Caco-2 (cell line): ENCODE results near the gene MARS2. TPM values are rescaled to one million over a fixed set of nuclear protein-coding genes. Genes with fewer than 3 reads are reported as not detected.
"Not testable (repeated sequence)": the region's sequence is repeated elsewhere in the genome, so short reads cannot be mapped to it uniquely, and the experiment has no call there.

ENCODE experiments used
- BruUV-seq: library from RNA; stranded (reverse); fragments of 400-500 nt; replicated peaks from 2 replicates; lab custom pipeline; 2021; lab: Mats Ljungman, UMichigan
- CTCF ChIA-PET: fragments of 300-600 bp; sonication (Branson Sonifier 250); formaldehyde crosslinking; loops from one replicate; lab custom pipeline; 2022; ENCODE audit warnings: antibody characterized with exemption; lab: Charles Lee
- POLR2A ChIA-PET: fragments of 300-600 bp; sonication (Branson Sonifier 250); formaldehyde crosslinking; loops from one replicate; lab custom pipeline; 2022; ENCODE audit warnings: antibody characterized with exemption; lab: Charles Lee
- DNase-seq, 2 experiments: peaks; one replicate each; pipeline versions ENCODE4 v3.0.0 to v3.0.0-alpha.2; 2020 to 2022
- H3K27me3 ChIP-seq: replicated peaks from 2 replicates; pipeline ENCODE4 v1.6.0; 2011; ENCODE audit warnings: low read length; ENCODE audit not compliant: control insufficient read depth, insufficient read depth
- H3K36me3 ChIP-seq: 2 replicates; pipeline ENCODE4 v1.5.1; 2011; ENCODE audit warnings: low read length; ENCODE audit not compliant: control insufficient read depth, insufficient read depth
- H3K4me1 ChIP-seq: fragments of 250-450 bp; sonication (Bioruptor Pico); 2 replicates; pipeline ENCODE4 v1.5.1; 2020; ENCODE audit warnings: mild to moderate bottlenecking
- H3K4me3 ChIP-seq: 2 replicates; pipeline ENCODE4 v1.5.1; 2011; ENCODE audit warnings: low read depth, mild to moderate bottlenecking, control low read depth, low read length
- H3K9me3 ChIP-seq: fragments of 250-450 bp; sonication (Bioruptor Pico); 2 replicates; pipeline ENCODE4 v1.5.1; 2020; ENCODE audit warnings: mild to moderate bottlenecking, moderate library complexity
- H3K27ac Mint-ChIP-seq: one replicate; pipeline ENCODE4 v1.8.0; 2022; ENCODE audit warnings: mixed read lengths; ENCODE audit not compliant: unreplicated experiment
- H3K27me3 Mint-ChIP-seq: one replicate; pipeline ENCODE4 v1.8.0; 2022; ENCODE audit warnings: mixed read lengths; ENCODE audit not compliant: insufficient read depth, unreplicated experiment
- H3K36me3 Mint-ChIP-seq: one replicate; pipeline ENCODE4 v1.8.0; 2022; ENCODE audit warnings: mild to moderate bottlenecking, mixed read lengths; ENCODE audit not compliant: insufficient read depth, unreplicated experiment
- H3K4me1 Mint-ChIP-seq: one replicate; pipeline ENCODE4 v1.8.0; 2022; ENCODE audit warnings: low read depth, mixed read lengths; ENCODE audit not compliant: unreplicated experiment
- H3K4me3 Mint-ChIP-seq: one replicate; pipeline ENCODE4 v1.8.0; 2022; ENCODE audit warnings: mild to moderate bottlenecking, moderate library complexity, mixed read lengths; ENCODE audit not compliant: unreplicated experiment
- H3K9me3 Mint-ChIP-seq: one replicate; pipeline ENCODE4 v1.8.0; 2022; ENCODE audit warnings: mixed read lengths; ENCODE audit not compliant: unreplicated experiment
- intact Hi-C: fragments of 100-400 bp; cut with micrococcal nuclease; formaldehyde crosslinking; loops from one replicate; pipeline ENCODE4 v1.10.0; 2022; ENCODE audit not compliant: unreplicated experiment
- total RNA-seq: library from RNA; stranded (reverse); gene quantifications from 2 replicates; pipeline ENCODE4 v1.2.3, GENCODE V29; 2022
- TF ChIP-seq, protein P1 (sequence below), 2 experiments: fragments of 200-600 bp in 1 of 2; IDR thresholded peaks; 1 replicate in 1 of 2; 2 replicates in 1 of 2; pipeline versions ENCODE4 v1.5.1 to v1.8.0; 2011 to 2022; ENCODE audit warnings: antibody characterized with exemption in 1 of 2, control low read depth in 1 of 2, inconsistent platforms in 1 of 2, low read depth in 1 of 2, low read length in 1 of 2, mild to moderate bottlenecking in 1 of 2, moderate library complexity in 1 of 2; ENCODE audit not compliant: insufficient read depth in 1 of 2, severe bottlenecking in 1 of 2, unreplicated experiment in 1 of 2

The MARS2 gene
- total RNA-seq, 1 experiment from 2014 or later = 13.1 TPM

DNA sequence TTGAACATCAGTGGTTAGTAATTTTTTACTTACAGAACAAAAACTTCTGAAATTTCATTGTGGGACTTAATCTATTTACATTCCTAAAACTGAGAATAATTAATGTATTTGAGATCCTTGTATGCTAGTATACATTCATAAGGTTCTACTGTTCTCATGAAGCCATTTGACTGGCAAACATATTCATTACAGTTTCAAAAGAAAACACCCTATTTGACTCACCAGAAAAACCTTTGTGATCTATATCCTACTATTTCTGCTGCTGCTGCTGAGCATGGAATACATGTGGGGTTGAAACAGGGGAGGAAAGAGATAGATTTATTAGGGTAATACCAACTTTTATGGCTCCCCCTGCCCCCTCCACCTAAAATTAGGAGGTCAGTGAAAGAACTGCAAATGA, 21.8 kb downstream of the MARS2 start:
- intact Hi-C loops = no loop called here
- Mint-ChIP-seq H3K4me1 (no peaks in the 10 kb centered on the region), H3K27ac (no peak overlapping the region), H3K27me3 (no peaks in the 10 kb centered on the region), H3K9me3 (peaks cover 9% of the 10 kb centered on the region), H3K36me3 (no peaks in the 10 kb centered on the region), H3K4me3 (no peak overlapping the region)
- TF ChIP-seq, protein P1, sequence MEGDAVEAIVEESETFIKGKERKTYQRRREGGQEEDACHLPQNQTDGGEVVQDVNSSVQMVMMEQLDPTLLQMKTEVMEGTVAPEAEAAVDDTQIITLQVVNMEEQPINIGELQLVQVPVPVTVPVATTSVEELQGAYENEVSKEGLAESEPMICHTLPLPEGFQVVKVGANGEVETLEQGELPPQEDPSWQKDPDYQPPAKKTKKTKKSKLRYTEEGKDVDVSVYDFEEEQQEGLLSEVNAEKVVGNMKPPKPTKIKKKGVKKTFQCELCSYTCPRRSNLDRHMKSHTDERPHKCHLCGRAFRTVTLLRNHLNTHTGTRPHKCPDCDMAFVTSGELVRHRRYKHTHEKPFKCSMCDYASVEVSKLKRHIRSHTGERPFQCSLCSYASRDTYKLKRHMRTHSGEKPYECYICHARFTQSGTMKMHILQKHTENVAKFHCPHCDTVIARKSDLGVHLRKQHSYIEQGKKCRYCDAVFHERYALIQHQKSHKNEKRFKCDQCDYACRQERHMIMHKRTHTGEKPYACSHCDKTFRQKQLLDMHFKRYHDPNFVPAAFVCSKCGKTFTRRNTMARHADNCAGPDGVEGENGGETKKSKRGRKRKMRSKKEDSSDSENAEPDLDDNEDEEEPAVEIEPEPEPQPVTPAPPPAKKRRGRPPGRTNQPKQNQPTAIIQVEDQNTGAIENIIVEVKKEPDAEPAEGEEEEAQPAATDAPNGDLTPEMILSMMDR (IDR thresholded peaks at IDR 0.05; ENCODE audit: insufficient read depth in 1 of 2, low read depth in 1 of 2, low read length in 1 of 2, severe bottlenecking in 1 of 2, unreplicated experiment in 1 of 2) = no peak
- Histone ChIP-seq H3K36me3 (no peaks in the 10 kb centered on the region), H3K9me3 (no peaks in the 10 kb centered on the region), H3K4me1 (no peaks in the 10 kb centered on the region), H3K4me3 (no peak overlapping the region), H3K27me3 (no peaks in the 10 kb centered on the region)
- no peak for DNase-seq
- CTCF ChIA-PET = interaction anchor here (0.6 kb wide), 2 partner anchors 593 to 1382 kb away, joined by 3 to 5 read pairs; no protein-coding TSS in a partner anchor
- BruUV-seq = no TSS peak
- POLR2A ChIA-PET = no interaction called here

DNA sequence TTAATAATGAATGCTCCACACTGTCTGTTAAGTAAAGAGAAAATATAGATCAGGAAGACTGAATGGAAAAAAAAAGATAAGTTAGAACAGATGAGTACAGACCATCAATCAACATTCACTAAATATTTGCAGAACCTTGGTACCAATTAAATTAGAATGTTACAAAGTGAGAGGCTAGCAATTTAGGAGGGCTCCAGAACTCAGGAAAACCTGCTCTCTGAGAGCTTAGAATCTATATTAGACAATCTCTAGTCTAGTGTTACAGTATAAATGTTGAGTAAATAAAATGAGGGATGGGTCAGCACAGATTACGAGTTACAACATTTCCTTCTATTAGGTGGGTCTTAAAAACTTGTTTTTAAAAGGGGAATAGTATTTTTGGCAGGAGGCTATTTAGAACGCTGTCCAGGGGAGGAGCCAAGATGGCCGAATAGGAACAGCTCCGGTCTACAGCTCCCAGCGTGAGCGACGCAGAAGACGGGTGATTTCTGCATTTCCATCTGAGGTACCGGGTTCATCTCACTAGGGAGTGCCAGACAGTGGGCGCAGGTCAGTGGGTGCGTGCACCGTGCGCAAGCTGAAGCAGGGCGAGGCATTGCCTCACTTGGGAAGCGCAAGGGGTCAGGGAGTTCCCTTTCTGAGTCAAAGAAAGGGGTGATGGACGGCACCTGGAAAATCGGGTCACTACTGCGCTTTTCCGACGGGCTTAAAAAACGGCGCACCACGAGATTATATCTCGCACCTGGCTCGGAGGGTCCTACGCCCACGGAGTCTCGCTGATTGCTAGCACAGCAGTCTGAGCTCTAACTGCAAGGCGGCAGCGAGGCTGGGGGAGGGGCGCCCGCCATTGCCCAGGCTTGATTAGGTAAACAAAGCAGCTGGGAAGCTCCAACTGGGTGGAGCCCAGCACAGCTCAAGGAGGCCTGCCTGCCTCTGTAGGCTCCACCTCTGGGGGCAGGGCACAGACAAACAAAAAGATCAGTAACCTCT, 23.7 kb downstream of the MARS2 start:
- CTCF ChIA-PET, H3K4me1 Mint-ChIP-seq, POLR2A ChIA-PET: not testable (repeated sequence)

DNA sequence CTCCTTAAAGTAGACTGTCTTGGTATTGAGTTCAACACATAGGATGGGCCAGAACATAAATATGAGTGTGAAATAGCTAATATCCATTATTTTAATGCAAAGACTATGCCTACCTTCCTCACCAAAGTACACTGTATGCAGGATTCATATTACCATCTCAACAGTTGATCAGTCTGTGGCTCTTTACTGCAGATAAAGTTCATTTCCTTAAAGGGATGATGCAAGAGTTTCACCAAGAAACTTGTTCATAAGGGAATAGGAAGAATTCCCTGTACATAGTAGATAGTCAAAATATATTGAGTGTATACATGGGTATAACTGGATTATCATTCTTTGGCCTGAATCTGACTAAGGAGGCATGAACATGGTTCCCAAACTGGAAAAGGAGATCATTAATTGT, 35.0 kb downstream of the MARS2 start:
- Histone ChIP-seq H3K4me3 (no peak overlapping the region), H3K36me3 (no peaks in the 10 kb centered on the region), H3K4me1 (no peaks in the 10 kb centered on the region), H3K27me3 (no peaks in the 10 kb centered on the region), H3K9me3 (no peaks in the 10 kb centered on the region; the same call in 1 of the 2 replicates)
- Mint-ChIP-seq H3K27ac (no peak overlapping the region), H3K27me3 (peaks cover 4% of the 10 kb centered on the region), H3K4me3 (no peak overlapping the region), H3K4me1 (no peaks in the 10 kb centered on the region), H3K9me3 (no peaks in the 10 kb centered on the region), H3K36me3 (no peaks in the 10 kb centered on the region)
- POLR2A ChIA-PET = no interaction called here
- CTCF ChIA-PET = no interaction called here
- no TSS peak for BruUV-seq
- intact Hi-C loops = no loop called here
- TF ChIP-seq, protein P1 (IDR thresholded peaks at IDR 0.05; ENCODE audit: insufficient read depth in 1 of 2, low read depth in 1 of 2, low read length in 1 of 2, severe bottlenecking in 1 of 2, unreplicated experiment in 1 of 2) = no peak
- DNase-seq = no peak

More for the DNA sequence above, 23.7 kb downstream of the MARS2 start:
- intact Hi-C loops, H3K27ac Mint-ChIP-seq, BruUV-seq, H3K27me3 ChIP-seq, H3K4me3 ChIP-seq, H3K36me3 Mint-ChIP-seq, H3K9me3 ChIP-seq, H3K36me3 ChIP-seq, H3K9me3 Mint-ChIP-seq, H3K27me3 Mint-ChIP-seq, H3K4me1 ChIP-seq, DNase-seq: not testable (repeated sequence)
- H3K4me3 Mint-ChIP-seq = peak overlapping the region; percentile 42

Other genes starting within 250 kb of the MARS2 start
- 877 and 933 TPM in 2 replicates for gene HSPD1, start 205.5 kb upstream of the MARS2 start, total RNA-seq
- 340 and 373 TPM in 2 replicates for gene HSPE1, start 205.0 kb upstream of the MARS2 start, total RNA-seq
- gene MOB4, start 189.3 kb upstream of the MARS2 start, total RNA-seq = 27.2 and 31.1 TPM in 2 replicates
- 0.18 TPM in 1 of 2 replicates, not detected in the other for gene RFTN2, start 29.8 kb upstream of the MARS2 start, total RNA-seq
- gene BOLL, start 80.0 kb downstream of the MARS2 start, total RNA-seq = not detected in 2 replicates
- gene PLCL1, start 99.2 kb downstream of the MARS2 start, total RNA-seq = 1.6 TPM in 2 replicates